HepG2 (cell line): ENCODE measurements around the gene FRMD4A. TPM values are rescaled to one million over a fixed set of nuclear protein-coding genes. Genes with fewer than 3 reads are reported as not detected.
A peak's percentile ranks its signal among the peaks of the same experiment; 100 is the strongest.

Source experiments
- ATAC-seq: fragments of 200-7000 bp; cut with Tn5 transposase; 3 replicates; pipeline ENCODE4 v1.9.1; 2020; ENCODE audit warnings: mild to moderate bottlenecking, moderate library complexity
- BruUV-seq: library from RNA; stranded (reverse); fragments of 400-500 nt; replicated peaks from 2 replicates; lab custom pipeline; 2021; lab: Mats Ljungman, UMichigan
- CTCF ChIA-PET: fragments of 300-600 bp; formaldehyde crosslinking; extraction: SDS; loops from one replicate; lab custom pipeline; 2021; ENCODE audit warnings: low total read pairs, inconsistent platforms, low intra/inter-chr PET ratio; lab: Yijun Ruan, JAX
- POLR2A ChIA-PET: fragments of 350-600 bp; sonication (Branson Sonifier 250); formaldehyde crosslinking; loops from one replicate; lab custom pipeline; 2020; ENCODE audit warnings: antibody characterized with exemption, inconsistent platforms; lab: Yijun Ruan, JAX
- DNase-seq: peaks from one replicate; pipeline ENCODE4 v3.0.0-alpha.2; 2015; ENCODE audit warnings: low spot score
- FAIRE-seq: peaks from 3 replicates; lab custom pipeline; 2011; peaks lifted over from hg19 to GRCh38; lab: Jason Lieb, UNC
- H2AFZ ChIP-seq: one replicate; pipeline ENCODE4 v1.6.1; 2011; ENCODE audit warnings: low read length, inconsistent platforms
- H3K27ac ChIP-seq: fragments of 300-600 bp; 3 replicates; pipeline ENCODE4 v1.8.0; 2011; ENCODE audit warnings: mixed run types, mild to moderate bottlenecking, mixed read lengths, low read length, inconsistent platforms; ENCODE audit not compliant: insufficient read depth; ENCODE audit errors: extremely low read length
- H3K27me3 ChIP-seq, 2 experiments: fragments of 200-600 bp in 1 of 2; 2 replicates in 1 of 2; 3 replicates in 1 of 2; pipeline versions ENCODE4 v1.6.0 to v1.8.0; 2011; ENCODE audit warnings: low read length in 2 of 2, mild to moderate bottlenecking in 2 of 2, moderate library complexity in 2 of 2, inconsistent platforms in 1 of 2; ENCODE audit not compliant: insufficient read depth in 2 of 2, control insufficient read depth in 1 of 2
- H3K36me3 ChIP-seq, 2 experiments: fragments of 200-600 bp in 1 of 2; replicated peaks in 1 of 2; 2 replicates in 1 of 2; 3 replicates in 1 of 2; pipeline versions ENCODE4 v1.5.1 to v1.8.0; 2011; ENCODE audit warnings: low read length in 2 of 2, inconsistent platforms in 1 of 2; ENCODE audit not compliant: insufficient read depth in 2 of 2, control insufficient read depth in 1 of 2
- H3K4me1 ChIP-seq: 2 replicates; pipeline ENCODE4 v1.5.1; 2012; ENCODE audit warnings: low read length, inconsistent platforms; ENCODE audit not compliant: insufficient read depth
- H3K4me2 ChIP-seq: 2 replicates; pipeline ENCODE4 v1.6.0; 2011; ENCODE audit warnings: low read depth, low read length, inconsistent platforms
- H3K4me3 ChIP-seq, 3 experiments: fragments of 200-600 bp in 1 of 3; sonication (generic), shearing (Covaris generic) in 1 of 3; replicated peaks in 1 of 3; 2 replicates each; pipeline ENCODE4 v1.5.1; 2011 to 2016; ENCODE audit warnings: low read length in 3 of 3, inconsistent platforms in 2 of 3, low read depth in 2 of 3, mild to moderate bottlenecking in 2 of 3, control low read depth in 1 of 3, mixed read lengths in 1 of 3; ENCODE audit not compliant: insufficient read depth in 1 of 3
- H3K79me2 ChIP-seq: one replicate; pipeline ENCODE4 v1.6.1; 2011; ENCODE audit warnings: low read length, inconsistent platforms; ENCODE audit not compliant: insufficient read depth
- H3K9ac ChIP-seq: 2 replicates; pipeline ENCODE4 v1.6.0; 2011; ENCODE audit warnings: mild to moderate bottlenecking, low read depth, low read length, inconsistent platforms; ENCODE audit not compliant: insufficient read depth
- H3K9me3 ChIP-seq: 2 replicates; pipeline ENCODE4 v1.5.1; 2012; ENCODE audit warnings: mild to moderate bottlenecking, low read length
- H4K20me1 ChIP-seq: 2 replicates; pipeline ENCODE4 v1.6.0; 2011; ENCODE audit warnings: inconsistent platforms, mild to moderate bottlenecking, low read length, moderate library complexity; ENCODE audit not compliant: insufficient read depth
- ATAD3A ChIP-seq: sonication (generic); formaldehyde crosslinking; IDR thresholded peaks from 2 replicates; pipeline ENCODE4 v1.4.0; 2020; ENCODE audit warnings: missing genetic modification reagents
- FOXP1 ChIP-seq, 2 experiments: fragments of 450-650 bp in 1 of 2; IDR thresholded peaks; 2 replicates each; pipeline ENCODE4 v1.6.1; 2017 to 2018; ENCODE audit warnings: antibody characterized with exemption in 1 of 2
- HHEX ChIP-seq: IDR thresholded peaks from 2 replicates; pipeline ENCODE4 v1.6.1; 2016; ENCODE audit warnings: control low read depth
- MEIS1 ChIP-seq: sonication (generic); formaldehyde crosslinking; IDR thresholded peaks from 2 replicates; pipeline ENCODE4 v1.9.0; 2021; ENCODE audit warnings: mild to moderate bottlenecking, missing genetic modification reagents, moderate library complexity, borderline replicate concordance
- MXD4 ChIP-seq: IDR thresholded peaks from 2 replicates; pipeline ENCODE4 v1.6.1; 2016; ENCODE audit warnings: mild to moderate bottlenecking, missing biosample characterization, missing genetic modification reagents
- MZF1 ChIP-seq: sonication (generic); formaldehyde crosslinking; IDR thresholded peaks from 2 replicates; pipeline ENCODE4 v1.8.1; 2023; ENCODE audit warnings: mild to moderate bottlenecking, missing genetic modification reagents, borderline replicate concordance
- NFRKB ChIP-seq: fragments of 450-650 bp; IDR thresholded peaks from 2 replicates; pipeline ENCODE4 v1.6.1; 2017
- NR2F1 ChIP-seq, 2 experiments: fragments of 450-650 bp in 1 of 2; formaldehyde crosslinking in 1 of 2; IDR thresholded peaks; 2 replicates each; pipeline versions ENCODE4 v1.5.0 to v1.6.1; 2016 to 2020; ENCODE audit warnings: mild to moderate bottlenecking in 1 of 2, missing compliant biosample characterization in 1 of 2, missing genetic modification reagents in 1 of 2, moderate library complexity in 1 of 2
- SOX6 ChIP-seq, 2 experiments: fragments of 450-650 bp in 1 of 2; sonication (generic) in 1 of 2; formaldehyde crosslinking in 1 of 2; IDR thresholded peaks; 2 replicates each; pipeline versions ENCODE4 v1.4.0 to v1.6.1; 2017 to 2020; ENCODE audit warnings: antibody characterized with exemption in 1 of 2, mild to moderate bottlenecking in 1 of 2, missing genetic modification reagents in 1 of 2
- SP2 ChIP-seq: sonication (generic); formaldehyde crosslinking; IDR thresholded peaks from 2 replicates; pipeline ENCODE4 v1.5.1; 2020; ENCODE audit warnings: mild to moderate bottlenecking, missing genetic modification reagents
- ZFP41 ChIP-seq: sonication (generic); formaldehyde crosslinking; IDR thresholded peaks from 2 replicates; pipeline ENCODE4 v1.4.0; 2020; ENCODE audit warnings: mild to moderate bottlenecking, missing genetic modification reagents, borderline replicate concordance
- ZNF331 ChIP-seq: sonication (generic); formaldehyde crosslinking; IDR thresholded peaks from 2 replicates; pipeline ENCODE4 v1.4.0; 2020; ENCODE audit warnings: missing genetic modification reagents
- WGBS: methylation state at CpG from one replicate; pipeline ENCODE4 v1.1.6; 2017; ENCODE audit warnings: low lambda C conversion rate; 5-methylcytosine and 5-hydroxymethylcytosine counted together
- in situ Hi-C: cut with HindIII; loops from 2 replicates; pipeline ENCODE4 v1.10.0; 2017; ENCODE audit warnings: low pct_unique_long_range_greater_than_20kb; ENCODE audit not compliant: extremely low pct_ligation_motif_present
- intact Hi-C: fragments of 100-400 bp; cut with micrococcal nuclease; formaldehyde crosslinking; loops from one replicate; pipeline ENCODE4 v1.10.0; 2022; ENCODE audit not compliant: unreplicated experiment
- polyA plus RNA-seq, 8 experiments: library from polyadenylated mRNA; depleted of rRNA in 3 of 8; stranded (reverse) in 7 of 8; unstranded in 1 of 8; fragments of >200 nt; fragmentation: Illumina TruSeq in 4 of 8; extraction: Trizol in 4 of 8; gene quantifications; 2 replicates each; pipeline versions ENCODE4 v1.2.1 to v1.2.3, GENCODE V29; 2011 to 2016; ENCODE audit warnings: low read depth in 4 of 8, missing spikeins in 1 of 8, mixed read lengths in 1 of 8; ENCODE audit not compliant: insufficient read depth in 1 of 8
- total RNA-seq, 5 experiments: library from RNA; depleted of rRNA; stranded (reverse); fragments of >200 nt; fragmentation: Illumina TruSeq; extraction: Trizol; gene quantifications; 2 replicates each; pipeline ENCODE4 v1.2.3, GENCODE V29; 2016; ENCODE audit warnings: low read depth in 1 of 5
- TF ChIP-seq, protein P1 (sequence below): sonication (generic); formaldehyde crosslinking; conservative IDR thresholded peaks from 2 replicates; pipeline ENCODE4 v1.4.0; 2020; ENCODE audit warnings: mild to moderate bottlenecking, missing genetic modification reagents, moderate library complexity
- TF ChIP-seq, protein P2 (sequence below): sonication (generic); formaldehyde crosslinking; IDR thresholded peaks from 2 replicates; pipeline ENCODE4 v1.4.0; 2020; ENCODE audit warnings: missing genetic modification reagents
- TF ChIP-seq, protein P3 (sequence below): sonication (generic); formaldehyde crosslinking; IDR thresholded peaks from 2 replicates; pipeline ENCODE4 v1.4.0; 2020; ENCODE audit warnings: mild to moderate bottlenecking, missing genetic modification reagents

The FRMD4A gene
- total and polyA plus RNA-seq, 2 of the 13 experiments (the other 11 are each of a cell fraction or from before 2014, with no cell fraction given) = 0.09 to 0.26 TPM

DNA sequence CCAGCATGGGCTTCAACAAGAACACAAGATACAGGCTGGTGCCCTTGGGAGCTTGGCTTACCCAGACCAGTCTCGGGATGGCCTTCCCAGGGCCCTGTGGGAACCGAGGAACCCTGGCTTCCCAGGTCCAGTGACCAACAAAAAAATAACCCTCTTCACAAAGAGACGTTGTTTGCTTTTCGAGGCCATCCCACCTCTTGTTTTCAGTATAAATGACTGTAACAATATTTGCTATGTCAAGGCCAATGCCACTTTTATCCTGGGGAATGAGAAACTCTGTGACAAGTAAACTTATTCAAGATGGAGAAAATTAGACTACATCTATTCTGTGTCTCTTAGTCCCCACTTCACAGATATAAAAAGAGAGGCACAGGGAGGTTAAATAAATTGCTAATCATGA, 605.1 kb downstream of the FRMD4A start (continued):
- TF ChIP-seq SOX6 (IDR thresholded peaks at IDR 0.05) (no peak), SOX6 (CRISPR knock-in tag; IDR thresholded peaks at IDR 0.05) (peak; percentile 50), NFRKB (no peak), MZF1 (CRISPR knock-in tag) (no peak), FOXP1 (IDR thresholded peaks at IDR 0.05) (no peak), FOXP1 (CRISPR knock-in tag; IDR thresholded peaks at IDR 0.05) (0 out of 2 replicates have a peak, but pooled peaks have one; percentile 9), MEIS1 (CRISPR knock-in tag) (no peak), ZNF331 (CRISPR knock-in tag) (no peak), ATAD3A (CRISPR knock-in tag) (no peak), HHEX (CRISPR knock-in tag) (peak; percentile 65; the same call in 1 of the 2 replicates)
- TF ChIP-seq, protein P1, sequence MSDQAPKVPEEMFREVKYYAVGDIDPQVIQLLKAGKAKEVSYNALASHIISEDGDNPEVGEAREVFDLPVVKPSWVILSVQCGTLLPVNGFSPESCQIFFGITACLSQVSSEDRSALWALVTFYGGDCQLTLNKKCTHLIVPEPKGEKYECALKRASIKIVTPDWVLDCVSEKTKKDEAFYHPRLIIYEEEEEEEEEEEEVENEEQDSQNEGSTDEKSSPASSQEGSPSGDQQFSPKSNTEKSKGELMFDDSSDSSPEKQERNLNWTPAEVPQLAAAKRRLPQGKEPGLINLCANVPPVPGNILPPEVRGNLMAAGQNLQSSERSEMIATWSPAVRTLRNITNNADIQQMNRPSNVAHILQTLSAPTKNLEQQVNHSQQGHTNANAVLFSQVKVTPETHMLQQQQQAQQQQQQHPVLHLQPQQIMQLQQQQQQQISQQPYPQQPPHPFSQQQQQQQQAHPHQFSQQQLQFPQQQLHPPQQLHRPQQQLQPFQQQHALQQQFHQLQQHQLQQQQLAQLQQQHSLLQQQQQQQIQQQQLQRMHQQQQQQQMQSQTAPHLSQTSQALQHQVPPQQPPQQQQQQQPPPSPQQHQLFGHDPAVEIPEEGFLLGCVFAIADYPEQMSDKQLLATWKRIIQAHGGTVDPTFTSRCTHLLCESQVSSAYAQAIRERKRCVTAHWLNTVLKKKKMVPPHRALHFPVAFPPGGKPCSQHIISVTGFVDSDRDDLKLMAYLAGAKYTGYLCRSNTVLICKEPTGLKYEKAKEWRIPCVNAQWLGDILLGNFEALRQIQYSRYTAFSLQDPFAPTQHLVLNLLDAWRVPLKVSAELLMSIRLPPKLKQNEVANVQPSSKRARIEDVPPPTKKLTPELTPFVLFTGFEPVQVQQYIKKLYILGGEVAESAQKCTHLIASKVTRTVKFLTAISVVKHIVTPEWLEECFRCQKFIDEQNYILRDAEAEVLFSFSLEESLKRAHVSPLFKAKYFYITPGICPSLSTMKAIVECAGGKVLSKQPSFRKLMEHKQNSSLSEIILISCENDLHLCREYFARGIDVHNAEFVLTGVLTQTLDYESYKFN (CRISPR knock-in tag) = 0 out of 2 replicates have a peak, but pooled peaks have one; percentile 29

DNA sequence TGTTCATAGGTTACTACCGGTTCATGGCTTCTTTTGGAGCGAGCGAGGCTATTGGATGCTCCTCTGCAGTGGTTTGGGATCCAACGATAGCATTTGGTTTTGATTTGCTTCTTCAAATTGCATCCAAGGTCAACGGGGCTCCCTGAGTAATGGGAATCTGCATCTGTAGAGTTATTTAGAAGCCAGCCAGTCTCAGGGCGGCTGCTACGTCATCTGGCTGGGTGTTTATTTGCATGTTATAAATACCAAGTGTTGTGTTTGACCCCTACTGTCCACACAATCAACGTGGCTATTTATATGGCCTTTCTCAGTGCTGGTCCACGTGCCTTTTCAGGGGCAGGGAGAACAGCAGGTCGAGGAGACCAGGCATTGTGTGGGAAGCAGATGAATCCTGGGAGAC, 606.2 kb downstream of the FRMD4A start:
- WGBS = 52% methylated on average over 10 of the region's 10 CpGs
- FAIRE-seq = no peak
- Histone ChIP-seq H3K4me3 (no peak overlapping the region), H2AFZ (no peak overlapping the region), H3K36me3 (no peaks in the 10 kb centered on the region), H3K4me2 (no peak overlapping the region), H3K27me3 (peaks cover 0 to under 1% of the 10 kb centered on the region in 2 experiments; a peak in 1 of 5 replicates), H3K4me1 (peaks cover 13% of the 10 kb centered on the region), H3K79me2 (no peaks in the 10 kb centered on the region), H3K9ac (no peak overlapping the region), H4K20me1 (no peaks in the 10 kb centered on the region), H3K9me3 (no peaks in the 10 kb centered on the region), H3K27ac (no peak overlapping the region)
- intact Hi-C loops = no loop called here
- ChIA-PET POLR2A (no interaction called here), CTCF (no interaction called here)
- in situ Hi-C loops = no loop called here
- ATAC-seq = no peak
- DNase-seq = no peak
- no TSS peak for BruUV-seq
- TF ChIP-seq SP2 (CRISPR knock-in tag) (no peak), NR2F1 (CRISPR knock-in tag; IDR thresholded peaks at IDR 0.05) (no peak), ZFP41 (CRISPR knock-in tag) (no peak), MXD4 (CRISPR knock-in tag) (no peak)
- TF ChIP-seq, protein P2, sequence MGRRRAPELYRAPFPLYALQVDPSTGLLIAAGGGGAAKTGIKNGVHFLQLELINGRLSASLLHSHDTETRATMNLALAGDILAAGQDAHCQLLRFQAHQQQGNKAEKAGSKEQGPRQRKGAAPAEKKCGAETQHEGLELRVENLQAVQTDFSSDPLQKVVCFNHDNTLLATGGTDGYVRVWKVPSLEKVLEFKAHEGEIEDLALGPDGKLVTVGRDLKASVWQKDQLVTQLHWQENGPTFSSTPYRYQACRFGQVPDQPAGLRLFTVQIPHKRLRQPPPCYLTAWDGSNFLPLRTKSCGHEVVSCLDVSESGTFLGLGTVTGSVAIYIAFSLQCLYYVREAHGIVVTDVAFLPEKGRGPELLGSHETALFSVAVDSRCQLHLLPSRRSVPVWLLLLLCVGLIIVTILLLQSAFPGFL (CRISPR knock-in tag) = no peak
- TF ChIP-seq, protein P3, sequence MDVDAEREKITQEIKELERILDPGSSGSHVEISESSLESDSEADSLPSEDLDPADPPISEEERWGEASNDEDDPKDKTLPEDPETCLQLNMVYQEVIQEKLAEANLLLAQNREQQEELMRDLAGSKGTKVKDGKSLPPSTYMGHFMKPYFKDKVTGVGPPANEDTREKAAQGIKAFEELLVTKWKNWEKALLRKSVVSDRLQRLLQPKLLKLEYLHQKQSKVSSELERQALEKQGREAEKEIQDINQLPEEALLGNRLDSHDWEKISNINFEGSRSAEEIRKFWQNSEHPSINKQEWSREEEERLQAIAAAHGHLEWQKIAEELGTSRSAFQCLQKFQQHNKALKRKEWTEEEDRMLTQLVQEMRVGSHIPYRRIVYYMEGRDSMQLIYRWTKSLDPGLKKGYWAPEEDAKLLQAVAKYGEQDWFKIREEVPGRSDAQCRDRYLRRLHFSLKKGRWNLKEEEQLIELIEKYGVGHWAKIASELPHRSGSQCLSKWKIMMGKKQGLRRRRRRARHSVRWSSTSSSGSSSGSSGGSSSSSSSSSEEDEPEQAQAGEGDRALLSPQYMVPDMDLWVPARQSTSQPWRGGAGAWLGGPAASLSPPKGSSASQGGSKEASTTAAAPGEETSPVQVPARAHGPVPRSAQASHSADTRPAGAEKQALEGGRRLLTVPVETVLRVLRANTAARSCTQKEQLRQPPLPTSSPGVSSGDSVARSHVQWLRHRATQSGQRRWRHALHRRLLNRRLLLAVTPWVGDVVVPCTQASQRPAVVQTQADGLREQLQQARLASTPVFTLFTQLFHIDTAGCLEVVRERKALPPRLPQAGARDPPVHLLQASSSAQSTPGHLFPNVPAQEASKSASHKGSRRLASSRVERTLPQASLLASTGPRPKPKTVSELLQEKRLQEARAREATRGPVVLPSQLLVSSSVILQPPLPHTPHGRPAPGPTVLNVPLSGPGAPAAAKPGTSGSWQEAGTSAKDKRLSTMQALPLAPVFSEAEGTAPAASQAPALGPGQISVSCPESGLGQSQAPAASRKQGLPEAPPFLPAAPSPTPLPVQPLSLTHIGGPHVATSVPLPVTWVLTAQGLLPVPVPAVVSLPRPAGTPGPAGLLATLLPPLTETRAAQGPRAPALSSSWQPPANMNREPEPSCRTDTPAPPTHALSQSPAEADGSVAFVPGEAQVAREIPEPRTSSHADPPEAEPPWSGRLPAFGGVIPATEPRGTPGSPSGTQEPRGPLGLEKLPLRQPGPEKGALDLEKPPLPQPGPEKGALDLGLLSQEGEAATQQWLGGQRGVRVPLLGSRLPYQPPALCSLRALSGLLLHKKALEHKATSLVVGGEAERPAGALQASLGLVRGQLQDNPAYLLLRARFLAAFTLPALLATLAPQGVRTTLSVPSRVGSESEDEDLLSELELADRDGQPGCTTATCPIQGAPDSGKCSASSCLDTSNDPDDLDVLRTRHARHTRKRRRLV (CRISPR knock-in tag) = no peak
